AG09309 (cell line): ENCODE data around the gene ROR2.

Experiments
- DNase-seq: peaks from one replicate; pipeline ENCODE4 v3.0.0-alpha.2; 2010; ENCODE audit warnings: low read depth
- H3K4me3 ChIP-seq: 2 replicates; pipeline ENCODE4 v1.5.1; 2011; ENCODE audit warnings: mild to moderate bottlenecking, low read depth, low read length, moderate library complexity; ENCODE audit not compliant: control insufficient read depth
- CTCF ChIP-seq: IDR thresholded peaks from 2 replicates; pipeline ENCODE4 v1.5.1; 2011; ENCODE audit warnings: mild to moderate bottlenecking, low read depth, low read length, inconsistent platforms; ENCODE audit not compliant: insufficient read depth, control insufficient read depth; ENCODE audit errors: missing control alignments

Gene ROR2

GRCh38 chr9:91825866-91826265 lies 124.2 kb downstream of the ROR2 start:
- no peak for TF ChIP-seq CTCF

GRCh38 chr9:91825422-91825821 lies 124.6 kb downstream of the ROR2 start:
- TF ChIP-seq CTCF: no peak
- H3K4me3 ChIP-seq: no peak overlapping the region
- no peak for DNase-seq

More at GRCh38 chr9:91825866-91826265, 124.2 kb downstream of the ROR2 start:
- H3K4me3 ChIP-seq: no peak overlapping the region
- no peak for DNase-seq

- no peak for TF ChIP-seq CTCF
- no peak overlapping the region for H3K4me3 ChIP-seq
- no peak for DNase-seq
These were observed 125.3 kb downstream of the ROR2 start for GRCh38 chr9:91824601-91825305.

GRCh38 chr9:91824151-91824550 lies 125.9 kb downstream of the ROR2 start:
- no peak for TF ChIP-seq CTCF
- no peak overlapping the region for H3K4me3 ChIP-seq
- DNase-seq: no peak

GRCh38 chr9:91820949-91821880 lies 128.8 kb downstream of the ROR2 start:
- no peak for TF ChIP-seq CTCF
- no peak for DNase-seq
- no peak overlapping the region for H3K4me3 ChIP-seq

GRCh38 chr9:91820126-91820750 lies 129.8 kb downstream of the ROR2 start:
- no peak overlapping the region for H3K4me3 ChIP-seq
- DNase-seq: no peak
- no peak for TF ChIP-seq CTCF
